NB4 (cell line): ENCODE data around the gene SLC35E4.

Source experiments
- POLR2A ChIP-seq: IDR thresholded peaks from 2 replicates; pipeline ENCODE4 v1.6.1; 2011; ENCODE audit warnings: mild to moderate bottlenecking; ENCODE audit not compliant: insufficient read length; ENCODE audit errors: extremely low read depth
- TF ChIP-seq, protein P1 (sequence below): IDR thresholded peaks from one replicate; pipeline ENCODE4 v1.5.1; 2012; ENCODE audit warnings: low read depth, low read length

- TF ChIP-seq, protein P1, sequence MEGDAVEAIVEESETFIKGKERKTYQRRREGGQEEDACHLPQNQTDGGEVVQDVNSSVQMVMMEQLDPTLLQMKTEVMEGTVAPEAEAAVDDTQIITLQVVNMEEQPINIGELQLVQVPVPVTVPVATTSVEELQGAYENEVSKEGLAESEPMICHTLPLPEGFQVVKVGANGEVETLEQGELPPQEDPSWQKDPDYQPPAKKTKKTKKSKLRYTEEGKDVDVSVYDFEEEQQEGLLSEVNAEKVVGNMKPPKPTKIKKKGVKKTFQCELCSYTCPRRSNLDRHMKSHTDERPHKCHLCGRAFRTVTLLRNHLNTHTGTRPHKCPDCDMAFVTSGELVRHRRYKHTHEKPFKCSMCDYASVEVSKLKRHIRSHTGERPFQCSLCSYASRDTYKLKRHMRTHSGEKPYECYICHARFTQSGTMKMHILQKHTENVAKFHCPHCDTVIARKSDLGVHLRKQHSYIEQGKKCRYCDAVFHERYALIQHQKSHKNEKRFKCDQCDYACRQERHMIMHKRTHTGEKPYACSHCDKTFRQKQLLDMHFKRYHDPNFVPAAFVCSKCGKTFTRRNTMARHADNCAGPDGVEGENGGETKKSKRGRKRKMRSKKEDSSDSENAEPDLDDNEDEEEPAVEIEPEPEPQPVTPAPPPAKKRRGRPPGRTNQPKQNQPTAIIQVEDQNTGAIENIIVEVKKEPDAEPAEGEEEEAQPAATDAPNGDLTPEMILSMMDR = no peak
- no peak for TF ChIP-seq POLR2A
These were observed at the start of gene SLC35E4 for GRCh38 chr22:30635273-30636225.
